Suppressor macrophage treated with lipopolysaccharide for 4 hours (primary cell): ENCODE measurements around the gene QRFP.

Experiments used
- DNase-seq: peaks from one replicate; pipeline ENCODE4 v3.0.0-alpha.2; 2020

The QRFP gene, protein sequence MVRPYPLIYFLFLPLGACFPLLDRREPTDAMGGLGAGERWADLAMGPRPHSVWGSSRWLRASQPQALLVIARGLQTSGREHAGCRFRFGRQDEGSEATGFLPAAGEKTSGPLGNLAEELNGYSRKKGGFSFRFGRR

DNA sequence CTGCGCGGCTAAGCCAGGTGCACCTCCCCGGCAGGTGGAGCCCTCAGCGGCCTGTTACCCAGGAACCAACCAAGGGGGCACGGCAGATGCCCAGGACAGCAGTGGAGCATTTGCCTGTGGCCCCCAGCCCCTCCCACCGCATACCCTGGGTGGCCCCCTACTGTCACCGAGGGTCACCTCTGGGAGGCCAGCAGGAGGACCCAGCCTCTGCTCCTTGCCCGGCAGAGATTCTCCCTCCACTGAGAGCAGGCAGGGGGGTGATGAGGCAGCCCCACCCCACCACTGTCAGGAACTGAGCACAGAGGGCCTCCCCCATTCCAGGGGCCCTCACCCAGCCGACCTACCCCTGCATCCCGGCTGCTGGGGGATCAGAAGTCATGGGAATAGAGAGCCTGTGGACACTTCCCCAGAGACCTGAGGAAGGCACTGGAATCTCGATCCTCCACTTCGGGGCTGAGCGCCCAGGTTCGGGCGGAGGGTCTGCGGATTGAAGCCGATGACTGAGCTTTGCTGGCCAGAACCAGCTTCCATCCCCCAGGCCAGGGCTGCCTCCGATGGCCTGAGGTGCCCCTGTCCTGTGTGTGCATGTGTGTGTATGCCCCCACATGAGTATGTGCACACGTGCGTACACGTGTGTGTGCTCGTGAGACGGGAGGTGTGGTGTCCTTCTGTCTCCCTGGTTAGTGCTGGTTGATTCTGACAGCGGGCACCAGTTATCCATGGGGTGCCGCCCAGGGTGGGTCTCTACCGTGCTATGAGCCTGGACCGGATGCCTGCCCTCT is at the start of gene QRFP:
Gene QRFP (minus strand): TSS at position 580 of the 782 bp plus-strand sequence. CDS start 2,974 bp downstream, outside the sequence.
- no peak for DNase-seq

DNA sequence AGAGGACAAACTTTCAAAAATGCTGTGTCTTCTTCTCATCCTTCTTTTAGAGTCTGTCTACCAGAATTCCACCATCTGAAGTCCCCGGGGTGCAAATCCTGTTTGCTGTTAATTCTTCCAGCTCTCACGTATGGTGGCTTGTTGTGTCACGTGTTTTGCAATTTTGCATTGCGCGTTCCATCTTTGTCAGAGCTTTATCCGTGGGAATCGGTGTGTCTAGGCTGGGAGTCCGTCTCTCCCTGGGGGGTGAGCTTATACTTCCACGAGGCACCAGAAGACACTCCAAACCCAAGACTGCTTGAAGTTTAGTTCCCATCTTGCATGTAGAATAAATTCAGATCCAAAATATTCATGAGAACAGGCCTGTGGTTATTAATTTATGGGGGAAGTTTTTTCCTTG is 48.6 kb upstream of the QRFP start:
- no peak for DNase-seq

DNA sequence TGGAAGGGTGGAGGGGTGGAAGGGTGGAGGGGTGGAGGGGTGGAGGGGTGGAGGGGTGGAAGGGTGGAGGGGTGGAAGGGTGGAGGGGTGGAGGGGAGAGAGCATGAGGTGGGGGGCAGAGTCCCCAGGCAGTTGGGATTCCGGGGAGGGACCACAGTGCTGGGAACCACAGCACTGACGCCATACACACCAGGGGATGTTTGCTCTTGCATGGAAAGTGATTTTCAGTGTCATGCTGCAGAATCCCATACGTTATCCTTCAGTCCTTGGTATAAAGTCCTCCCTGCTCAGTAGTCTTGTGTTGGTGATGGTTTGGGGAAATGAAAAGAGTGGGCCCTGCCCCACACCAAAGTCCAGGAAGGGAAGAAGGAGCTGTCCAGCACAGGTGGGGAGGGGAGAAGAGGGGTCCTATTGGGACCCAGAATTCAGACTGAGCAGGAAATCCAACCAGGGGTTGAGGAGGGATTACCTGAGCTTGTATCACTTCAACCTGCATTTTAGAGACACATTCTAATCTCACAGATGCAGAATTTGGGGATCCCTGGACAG is 48.0 kb upstream of the QRFP start:
- no peak for DNase-seq

DNA sequence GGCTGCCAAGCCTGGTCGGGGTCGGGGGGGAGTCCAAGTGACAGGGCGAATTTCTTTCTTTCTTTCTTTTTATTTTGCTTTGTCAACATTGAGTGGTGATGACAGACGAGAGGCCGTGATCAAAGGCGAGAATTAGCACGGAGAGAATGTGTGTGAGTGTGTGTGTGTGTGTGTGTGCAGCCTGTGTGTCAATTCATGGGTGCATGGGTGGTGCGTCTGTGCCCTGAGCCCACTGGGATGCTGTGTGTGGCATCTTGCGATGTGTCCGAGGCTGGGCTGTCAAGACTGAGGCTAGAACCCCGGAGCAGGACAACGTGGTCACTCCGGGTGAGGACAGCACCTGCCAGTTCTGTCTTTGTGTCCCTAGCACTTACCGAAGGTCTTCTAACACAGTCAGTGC is 47.2 kb upstream of the QRFP start:
- no peak for DNase-seq

DNA sequence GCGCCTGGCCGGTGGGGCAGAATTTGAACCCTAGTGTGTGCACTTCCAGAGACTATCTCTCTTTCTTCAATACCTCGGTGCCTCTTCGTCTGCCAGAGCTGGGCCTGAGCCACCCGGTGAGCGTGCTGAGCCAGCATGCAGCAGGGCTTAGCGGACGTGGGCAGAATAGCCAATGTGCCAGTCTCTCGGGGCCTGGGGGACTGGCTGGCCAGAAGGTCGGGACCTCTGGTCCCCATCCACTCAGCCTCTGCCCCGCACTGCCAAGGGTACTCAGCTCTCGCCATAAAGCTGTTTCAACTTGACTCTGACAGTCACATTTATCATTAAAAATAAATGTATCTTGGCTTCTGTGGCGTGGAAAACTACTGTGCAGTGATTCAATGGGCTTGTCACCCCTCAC is 46.6 kb upstream of the QRFP start:
- no peak for DNase-seq

DNA sequence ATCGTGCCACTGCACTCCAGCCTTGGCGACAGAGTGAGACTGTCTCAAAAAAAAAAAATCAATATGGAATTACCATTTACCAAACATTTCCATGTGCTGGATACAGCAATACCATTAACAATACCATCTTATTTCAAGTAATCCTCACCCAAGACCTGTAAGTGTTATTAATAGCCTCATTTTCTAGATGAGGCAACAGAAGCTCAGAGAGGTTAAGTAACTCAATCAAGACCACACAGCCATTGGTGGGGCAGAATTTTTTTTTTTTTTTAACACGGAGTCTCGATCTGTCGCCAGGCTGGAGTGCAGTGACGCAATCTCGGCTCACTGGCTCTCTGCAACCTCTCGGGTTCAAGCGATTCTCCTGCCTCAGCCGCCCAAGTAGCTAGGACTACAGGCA is 46.1 kb upstream of the QRFP start:
- no peak for DNase-seq

DNA sequence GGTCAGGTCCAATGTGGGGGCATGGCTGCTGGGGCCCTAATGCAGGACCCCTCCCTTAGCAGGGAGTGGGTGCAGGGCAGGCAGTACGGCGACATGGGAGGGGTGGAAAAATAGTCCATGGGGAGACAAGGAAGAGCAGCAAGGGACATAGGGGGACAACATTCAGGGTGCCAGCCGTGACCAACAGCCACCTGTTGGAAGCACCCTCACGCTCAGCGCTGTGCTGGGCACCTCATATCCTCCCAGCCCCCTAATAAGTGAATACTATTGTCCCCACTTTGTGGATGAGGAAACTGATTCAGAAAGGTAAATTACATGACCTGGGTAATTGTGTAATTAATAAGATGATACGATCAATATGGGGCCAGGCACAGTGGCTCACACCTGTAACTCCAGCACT is 45.5 kb upstream of the QRFP start:
- no peak for DNase-seq

DNA sequence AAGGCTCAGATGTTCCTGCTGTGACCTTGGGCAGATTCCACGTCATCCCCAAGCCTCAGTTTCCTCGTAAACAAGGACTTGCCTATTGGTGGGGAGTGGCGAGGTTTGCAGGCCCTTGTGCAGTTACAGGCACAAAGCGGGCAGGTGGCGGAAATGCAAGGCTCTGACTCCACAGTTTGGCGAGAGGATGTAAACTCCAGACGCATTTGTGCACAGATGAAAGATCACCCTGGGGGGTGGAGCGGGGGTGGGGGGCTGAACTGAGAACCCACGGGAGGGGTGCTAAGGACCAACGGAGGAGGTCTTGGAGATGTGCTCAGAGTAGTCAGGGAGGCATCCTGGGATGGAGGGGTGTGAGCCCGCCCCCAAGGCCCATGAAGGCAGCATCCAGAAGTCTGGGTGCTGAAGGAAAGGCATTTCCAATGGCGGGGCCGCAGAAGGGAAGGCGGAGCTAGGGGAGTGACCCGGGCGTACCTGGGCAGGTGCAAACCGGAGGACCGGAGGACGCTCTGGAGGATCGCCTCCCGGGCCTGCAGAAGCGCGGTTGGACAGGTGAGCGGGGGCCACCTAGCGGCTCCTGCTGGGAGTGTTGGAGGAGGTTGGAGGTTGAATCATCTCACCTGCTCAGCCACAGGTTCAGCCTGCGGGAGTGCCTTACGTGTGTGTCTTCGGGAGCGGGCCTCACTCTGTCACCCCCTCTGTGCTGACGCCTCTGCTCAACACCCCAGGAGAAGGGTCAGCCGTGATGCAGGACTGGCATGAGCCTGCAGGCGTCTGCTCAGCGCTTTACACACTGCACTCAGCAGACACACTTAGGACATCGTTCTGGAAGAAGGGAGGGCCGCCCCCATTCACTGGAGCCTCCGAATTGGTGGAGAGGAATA is 44.3 kb upstream of the QRFP start:
- peak; percentile 33 for DNase-seq

DNA sequence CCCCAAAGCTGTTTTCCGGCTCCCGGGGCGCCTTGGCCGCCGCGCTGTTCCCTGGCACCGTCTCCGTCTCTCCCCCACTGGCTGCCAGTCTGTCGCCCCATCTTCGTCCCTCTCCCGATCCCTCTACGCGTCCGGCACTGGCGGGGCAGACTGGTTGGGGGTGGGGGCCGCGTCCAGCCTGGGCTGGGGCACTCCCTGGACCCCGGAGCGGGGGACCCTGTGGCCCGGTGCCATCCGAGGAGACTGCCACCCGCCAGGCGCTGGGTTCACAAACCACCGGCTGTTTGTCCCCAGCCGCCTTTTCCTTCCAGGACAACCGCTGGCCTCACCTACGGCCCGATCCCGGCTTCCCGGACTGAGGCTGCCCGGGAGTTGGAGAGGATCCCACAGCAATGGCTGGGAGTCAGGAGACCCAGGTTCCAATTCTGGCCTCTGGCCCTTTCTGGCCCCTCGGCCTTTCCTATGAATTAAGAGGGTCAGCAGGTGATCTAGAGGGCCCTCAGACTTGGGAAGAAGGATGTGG is 43.5 kb upstream of the QRFP start:
- no peak for DNase-seq

DNA sequence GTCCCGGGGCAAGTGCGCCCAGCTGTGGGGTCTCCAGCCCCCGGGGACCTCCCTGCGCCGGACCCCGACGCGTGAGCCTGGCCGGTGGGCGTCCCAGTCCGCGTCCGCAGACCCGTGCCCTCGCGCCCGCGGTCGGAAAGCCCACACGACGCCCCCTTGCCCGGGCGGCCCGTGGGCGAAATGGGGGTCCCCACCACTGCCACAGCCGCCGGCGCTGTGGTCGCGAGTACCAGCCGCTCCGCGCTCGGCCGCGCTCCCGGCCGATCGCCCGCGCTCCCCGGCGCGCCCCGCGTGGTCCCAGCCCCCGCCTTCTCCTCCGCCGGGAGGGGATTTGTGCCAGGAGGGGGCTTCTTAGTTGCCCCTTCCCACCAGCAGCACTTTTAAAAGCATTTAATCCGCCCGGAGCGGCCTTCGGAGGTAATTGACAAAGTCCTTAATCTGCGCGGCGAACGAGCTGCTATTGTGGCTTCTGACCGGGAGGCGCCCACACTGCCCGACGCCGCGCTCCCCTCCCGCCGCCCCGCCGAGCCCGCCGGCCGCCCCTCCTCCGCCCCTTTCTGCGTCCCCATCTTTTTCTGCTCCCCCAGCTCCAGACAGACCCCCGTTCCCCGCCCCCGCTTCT is 42.9 kb upstream of the QRFP start:
- no peak for DNase-seq

DNA sequence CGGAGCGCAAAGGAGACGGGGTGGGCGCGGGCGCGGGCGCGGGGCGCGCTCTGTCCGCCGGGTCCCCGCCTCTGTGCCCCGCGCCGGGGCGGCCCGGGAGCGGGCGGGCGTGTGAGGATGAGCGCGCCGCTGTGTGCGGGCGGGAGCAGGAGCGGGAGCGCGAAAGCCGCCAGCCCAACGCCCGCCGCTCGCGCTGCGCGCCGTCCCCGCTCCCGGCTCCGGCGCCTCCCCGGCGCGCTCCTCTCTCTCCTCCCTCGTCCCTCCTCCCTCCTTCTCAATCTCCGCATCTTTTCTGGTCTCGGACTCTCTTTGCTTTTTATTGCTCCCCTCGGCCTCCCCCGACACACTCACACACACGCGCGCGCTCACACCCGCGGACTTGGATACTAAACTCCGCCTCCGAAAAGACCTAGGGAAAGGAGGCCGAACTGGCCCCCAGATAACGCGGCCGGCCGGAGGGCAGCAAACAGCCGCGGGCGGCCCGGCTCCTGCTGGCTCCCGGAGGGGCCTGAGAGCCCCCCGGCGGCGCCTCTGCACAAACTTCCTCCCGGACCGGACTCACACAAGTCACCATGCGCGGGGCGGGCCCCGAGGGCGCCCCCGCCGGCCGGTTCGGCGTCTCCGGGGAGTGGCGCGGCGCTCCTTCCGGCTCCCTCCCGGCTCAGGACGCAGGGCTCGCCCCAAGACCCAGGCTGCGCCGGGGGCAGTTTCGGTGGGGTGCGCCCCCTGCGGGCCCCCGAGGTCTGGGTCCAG is 42.2 kb upstream of the QRFP start, which contains the start of gene FIBCD1:
Gene FIBCD1 (minus strand): TSS at position 596 of the 753 bp plus-strand sequence. CDS start 640 bp downstream, outside the sequence.
- peak; percentile 63 for DNase-seq

DNA sequence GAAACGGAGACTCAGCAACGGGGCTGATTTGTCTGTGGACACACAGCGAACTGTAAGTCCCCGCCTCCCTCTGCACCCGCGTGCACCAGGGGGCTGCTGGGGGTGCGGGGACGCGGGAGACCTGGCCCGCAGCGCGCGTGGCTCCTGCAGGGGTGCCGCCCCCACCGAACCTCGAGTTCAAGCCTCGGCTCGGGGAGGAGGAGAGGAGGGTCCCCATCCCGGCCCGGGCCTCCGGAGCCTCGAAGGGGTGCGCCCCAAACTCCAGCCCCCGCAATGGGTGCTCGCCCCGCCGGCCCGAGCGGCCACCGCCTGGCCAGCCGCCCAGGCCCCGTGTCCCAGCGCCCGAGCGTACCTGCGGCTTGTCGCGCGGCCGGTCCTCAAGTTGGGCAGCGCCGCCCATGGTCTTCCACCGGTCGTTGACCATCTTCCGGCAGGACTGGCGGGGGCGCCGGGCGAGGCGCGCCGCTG is 41.6 kb upstream of the QRFP start:
- DNase-seq: no peak

DNA sequence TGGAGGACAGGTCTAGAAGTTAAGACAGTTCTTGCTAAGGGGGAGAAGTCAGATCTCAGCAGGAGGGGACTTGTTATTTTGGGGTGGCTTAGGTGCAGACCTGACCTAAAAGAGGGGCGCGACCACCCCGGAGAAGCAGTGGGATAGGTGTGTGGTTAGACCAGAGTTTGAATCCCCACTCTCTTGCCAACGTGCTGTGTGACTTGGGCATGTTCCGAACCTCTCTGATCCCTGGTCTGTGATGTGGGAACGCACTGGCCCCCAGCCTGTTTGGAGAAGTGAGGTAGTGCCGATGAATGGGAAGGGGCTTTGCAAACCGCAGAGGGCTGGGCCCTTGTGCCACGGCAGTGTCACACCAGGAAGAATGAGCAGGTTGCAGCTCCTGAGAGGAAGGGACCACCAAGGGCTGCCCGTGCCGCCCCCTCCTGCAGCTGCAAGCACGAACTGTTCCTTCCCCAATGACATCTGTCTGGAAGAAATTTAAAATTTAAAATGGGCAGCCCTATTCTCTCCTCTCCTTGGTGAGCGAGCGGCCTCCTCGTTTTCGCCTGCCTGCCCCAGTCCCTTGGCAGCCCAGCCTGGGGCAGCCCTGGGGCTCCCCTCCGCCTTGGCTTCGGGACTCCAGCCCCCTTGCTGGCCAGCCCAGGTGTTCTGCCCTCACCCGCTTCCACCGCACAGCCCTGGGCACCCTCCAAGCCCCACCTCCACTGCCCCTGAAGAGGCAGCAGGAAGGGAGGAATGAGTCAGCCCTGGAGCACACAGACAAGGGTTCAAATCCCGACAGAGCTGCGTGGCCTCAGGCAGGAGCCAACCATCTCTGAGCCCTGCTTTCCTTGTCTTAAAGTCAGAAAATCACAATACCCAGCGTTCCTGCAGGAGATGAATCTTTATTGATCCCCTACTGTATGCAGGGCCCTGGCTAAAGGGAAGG is 40.8 kb upstream of the QRFP start:
- no peak for DNase-seq

DNA sequence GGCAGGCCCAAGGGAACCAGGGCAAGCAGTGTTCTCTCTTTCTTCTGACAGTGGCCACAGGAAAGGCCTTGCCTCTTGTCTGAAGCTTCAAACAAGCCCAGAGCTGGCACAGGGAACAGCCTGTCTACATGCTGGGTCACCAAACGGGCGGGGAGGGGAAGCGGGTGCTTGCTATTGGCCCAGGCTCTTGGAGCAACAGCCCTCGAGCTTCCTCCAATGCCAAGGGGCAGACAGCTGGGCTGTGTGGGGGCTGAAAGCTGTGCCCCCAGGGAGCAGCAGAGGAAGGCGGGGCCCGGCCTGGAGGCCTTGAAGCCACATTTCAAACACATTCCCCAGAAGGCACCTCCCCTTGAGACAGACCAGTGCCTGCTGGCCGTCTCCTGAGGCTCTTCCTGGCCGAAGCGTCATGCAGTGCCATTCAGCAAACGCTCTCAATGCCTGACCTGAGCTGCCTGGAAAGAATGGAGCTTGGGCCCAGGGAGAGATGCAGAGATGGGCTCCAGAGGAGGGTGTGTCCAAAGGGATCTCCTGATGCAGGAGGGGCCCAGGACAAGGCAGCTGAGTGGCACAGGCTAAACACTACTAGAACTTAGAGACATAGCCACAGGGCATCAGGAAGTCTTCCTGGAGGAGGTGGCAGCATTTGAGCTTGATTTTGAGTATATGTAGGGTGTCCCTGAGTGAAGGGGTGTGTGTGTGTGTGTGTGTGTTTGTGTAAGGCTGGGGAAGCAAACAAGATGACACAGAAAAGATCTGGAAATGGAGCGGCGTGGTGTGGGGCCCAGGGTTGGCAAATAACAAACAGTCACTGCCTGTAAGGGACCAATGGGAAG is 39.9 kb upstream of the QRFP start:
- no peak for DNase-seq

DNA sequence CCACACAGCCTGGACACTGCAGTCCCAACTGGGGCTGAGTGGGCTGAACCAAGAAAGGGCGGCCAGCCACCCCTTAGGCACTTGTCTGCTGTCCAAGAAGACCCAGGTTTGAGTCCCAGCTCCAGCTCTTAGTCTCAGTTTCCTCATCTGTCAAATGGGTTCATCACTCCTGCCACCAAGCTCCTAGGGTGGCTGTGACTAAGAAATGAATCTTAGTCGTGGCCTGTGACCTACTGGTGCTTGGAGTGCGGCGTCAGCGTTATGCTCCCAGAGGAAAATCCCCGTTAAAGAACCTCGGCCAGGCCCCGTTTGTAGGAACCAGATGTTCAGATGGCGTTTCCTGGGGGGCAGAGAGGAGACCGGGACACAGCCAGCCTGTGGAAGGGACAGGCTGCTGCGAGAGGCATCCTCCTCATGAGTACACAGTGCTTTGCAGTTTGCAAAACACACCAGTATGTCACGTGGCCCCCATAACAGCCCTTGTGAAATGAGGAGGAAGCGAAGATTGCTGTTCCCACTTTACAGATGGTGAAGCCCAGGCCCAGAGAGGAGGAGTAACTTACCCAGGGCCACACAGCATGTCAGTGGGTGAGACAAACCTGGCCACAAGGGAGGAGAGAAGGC is 39.1 kb upstream of the QRFP start:
- DNase-seq: no peak

DNA sequence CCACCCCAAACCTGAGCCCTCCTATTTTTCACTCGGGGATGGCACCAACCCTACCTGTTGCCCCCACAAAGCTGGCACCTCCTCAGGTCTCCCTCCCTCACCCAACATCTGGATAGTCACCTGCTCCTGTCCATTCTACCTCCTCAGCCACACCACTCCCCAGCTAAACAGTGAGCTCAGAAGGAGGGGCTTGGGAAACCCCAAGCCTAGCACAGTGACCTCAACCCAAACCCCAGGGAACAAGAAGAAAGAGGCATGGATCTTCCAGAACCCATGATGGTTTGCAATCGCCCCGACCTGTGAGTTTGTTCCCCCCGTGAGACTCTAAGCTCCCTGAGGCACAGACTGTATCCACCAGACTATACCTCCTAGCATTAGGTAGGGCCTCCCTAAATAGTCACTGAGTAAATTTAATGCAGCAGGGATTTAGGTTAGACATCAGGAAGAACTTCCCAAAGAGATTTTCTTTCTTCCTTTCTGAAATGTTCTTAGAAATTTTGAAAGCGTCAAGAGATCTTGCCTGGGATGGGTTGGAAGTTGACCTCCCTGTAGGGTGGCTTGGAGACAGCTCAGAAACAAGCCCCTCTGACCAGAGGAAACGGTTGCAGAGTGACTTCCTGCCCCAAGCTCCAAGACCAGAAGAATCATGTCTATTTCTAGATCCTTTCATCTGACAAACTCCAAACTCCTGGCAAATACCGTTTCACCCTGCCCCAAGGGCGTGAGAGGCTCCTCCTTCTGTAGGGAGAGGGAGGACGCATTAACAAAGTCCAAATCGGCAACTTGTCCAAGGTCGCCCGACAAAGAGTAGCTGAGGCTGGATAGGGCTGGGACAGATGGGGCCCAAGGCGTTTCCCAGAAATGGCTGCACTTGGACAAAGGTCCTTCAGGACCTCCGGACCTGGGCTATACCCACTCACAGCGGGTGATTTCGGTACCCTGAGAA is 38.4 kb upstream of the QRFP start:
- DNase-seq: no peak

DNA sequence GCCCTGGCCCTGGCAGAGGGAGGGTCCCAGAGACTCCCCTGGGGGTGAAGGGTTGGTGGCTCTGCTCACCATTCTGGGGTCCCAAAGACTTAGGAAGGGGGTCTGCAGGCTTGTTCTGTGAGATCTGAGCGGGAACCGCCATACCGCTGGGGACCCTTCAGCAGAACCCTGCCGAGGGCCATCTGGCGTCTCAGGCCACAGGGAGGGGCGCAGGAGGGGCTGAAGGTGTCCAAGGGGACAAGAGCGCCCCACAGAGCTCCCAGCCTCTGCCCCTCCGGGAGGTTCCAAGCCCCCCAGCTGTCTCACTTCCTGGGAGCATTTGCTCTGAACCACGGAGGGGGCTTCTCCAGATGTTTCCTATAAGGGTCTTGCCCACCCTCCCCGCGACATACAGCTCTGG is 37.6 kb upstream of the QRFP start:
- DNase-seq: no peak
